ENCODE data around the gene HEMGN.

HEMGN gene

GRCh38 chr9:97921959-97922724, 15.8 kb downstream of the HEMGN start, which contains the start of gene TRMO:
Gene TRMO, minus strand, starts transcription at chr9:97922500. Its CDS starts 7 bp downstream, at chr9:97922493.
- H3K9me3 ChIP-seq (ENCODE audit: control insufficient read depth, low read length): no peaks in the 10 kb centered on the region
- peak within 1 kb of the TSS; percentile 83 for H3K4me3 ChIP-seq (ENCODE audit: low read length)
- H3K9ac ChIP-seq (ENCODE audit: low read length): peak within 1 kb of the TSS; percentile 92
- H3K4me1 ChIP-seq (ENCODE audit: control insufficient read depth, insufficient read depth, low read length): peaks cover 8% of the 10 kb centered on the region
- no peaks in the 10 kb centered on the region for H3K36me3 ChIP-seq (ENCODE audit: control insufficient read depth, insufficient read depth, low read length)
- H3K27me3 ChIP-seq (ENCODE audit: control insufficient read depth, insufficient read depth, low read length): no peaks in the 10 kb centered on the region

- Histone ChIP-seq H3K4me1 (ENCODE audit: control insufficient read depth, insufficient read depth, low read length) (peaks cover 8% of the 10 kb centered on the region), H3K27me3 (ENCODE audit: control insufficient read depth, insufficient read depth, low read length) (no peaks in the 10 kb centered on the region), H3K9me3 (ENCODE audit: control insufficient read depth, low read length) (no peaks in the 10 kb centered on the region), H3K36me3 (ENCODE audit: control insufficient read depth, insufficient read depth, low read length) (no peaks in the 10 kb centered on the region), H3K9ac (ENCODE audit: low read length) (no peak overlapping the region), H3K4me3 (ENCODE audit: low read length) (no peak overlapping the region)
Observed at GRCh38 chr9:97919217-97919813, 18.7 kb downstream of the HEMGN start.

- Histone ChIP-seq H3K4me1 (ENCODE audit: control insufficient read depth, insufficient read depth, low read length) (peaks cover 8% of the 10 kb centered on the region), H3K36me3 (ENCODE audit: control insufficient read depth, insufficient read depth, low read length) (no peaks in the 10 kb centered on the region), H3K27me3 (ENCODE audit: control insufficient read depth, insufficient read depth, low read length) (no peaks in the 10 kb centered on the region), H3K9ac (ENCODE audit: low read length) (no peak overlapping the region), H3K9me3 (ENCODE audit: control insufficient read depth, low read length) (no peaks in the 10 kb centered on the region), H3K4me3 (ENCODE audit: low read length) (no peak overlapping the region)
Observed at GRCh38 chr9:97918611-97919010, 19.4 kb downstream of the HEMGN start.

- H3K4me3 ChIP-seq (ENCODE audit: low read length): no peak overlapping the region
- no peaks in the 10 kb centered on the region for H3K4me1 ChIP-seq (ENCODE audit: control insufficient read depth, insufficient read depth, low read length)
Observed at GRCh38 chr9:97911970-97912369, 26.0 kb downstream of the HEMGN start.

GRCh38 chr9:97911528-97911927, 26.4 kb downstream of the HEMGN start:
- Histone ChIP-seq H3K36me3 (ENCODE audit: control insufficient read depth, insufficient read depth, low read length) (peaks cover 10% of the 10 kb centered on the region), H3K27me3 (ENCODE audit: control insufficient read depth, insufficient read depth, low read length) (no peaks in the 10 kb centered on the region), H3K4me3 (ENCODE audit: low read length) (no peak overlapping the region), H3K9me3 (ENCODE audit: control insufficient read depth, low read length) (no peaks in the 10 kb centered on the region), H3K9ac (ENCODE audit: low read length) (no peak overlapping the region), H3K4me1 (ENCODE audit: control insufficient read depth, insufficient read depth, low read length) (no peaks in the 10 kb centered on the region)

More at GRCh38 chr9:97911970-97912369, 26.0 kb downstream of the HEMGN start:
- Histone ChIP-seq H3K27me3 (ENCODE audit: control insufficient read depth, insufficient read depth, low read length) (no peaks in the 10 kb centered on the region), H3K9me3 (ENCODE audit: control insufficient read depth, low read length) (no peaks in the 10 kb centered on the region), H3K36me3 (ENCODE audit: control insufficient read depth, insufficient read depth, low read length) (peaks cover 10% of the 10 kb centered on the region), H3K9ac (ENCODE audit: low read length) (no peak overlapping the region)

GRCh38 chr9:97910357-97910756, 27.6 kb downstream of the HEMGN start:
- Histone ChIP-seq H3K4me3 (ENCODE audit: low read length) (no peak overlapping the region), H3K9ac (ENCODE audit: low read length) (no peak overlapping the region), H3K9me3 (ENCODE audit: control insufficient read depth, low read length) (no peaks in the 10 kb centered on the region), H3K4me1 (ENCODE audit: control insufficient read depth, insufficient read depth, low read length) (no peaks in the 10 kb centered on the region), H3K36me3 (ENCODE audit: control insufficient read depth, insufficient read depth, low read length) (peaks cover 10% of the 10 kb centered on the region), H3K27me3 (ENCODE audit: control insufficient read depth, insufficient read depth, low read length) (no peaks in the 10 kb centered on the region)

GRCh38 chr9:97908705-97909104, 29.3 kb downstream of the HEMGN start:
- H3K36me3 ChIP-seq (ENCODE audit: control insufficient read depth, insufficient read depth, low read length): peaks cover 10% of the 10 kb centered on the region
- no peak overlapping the region for H3K9ac ChIP-seq (ENCODE audit: low read length)
- H3K9me3 ChIP-seq (ENCODE audit: control insufficient read depth, low read length): no peaks in the 10 kb centered on the region
- no peak overlapping the region for H3K4me3 ChIP-seq (ENCODE audit: low read length)
- H3K27me3 ChIP-seq (ENCODE audit: control insufficient read depth, insufficient read depth, low read length): no peaks in the 10 kb centered on the region
- H3K4me1 ChIP-seq (ENCODE audit: control insufficient read depth, insufficient read depth, low read length): no peaks in the 10 kb centered on the region

GRCh38 chr9:97907632-97908031, 30.3 kb downstream of the HEMGN start:
- no peaks in the 10 kb centered on the region for H3K4me1 ChIP-seq (ENCODE audit: control insufficient read depth, insufficient read depth, low read length)
- H3K36me3 ChIP-seq (ENCODE audit: control insufficient read depth, insufficient read depth, low read length): peaks cover 10% of the 10 kb centered on the region

GRCh38 chr9:97907046-97907445, 30.9 kb downstream of the HEMGN start:
- Histone ChIP-seq H3K9me3 (ENCODE audit: control insufficient read depth, low read length) (no peaks in the 10 kb centered on the region), H3K4me1 (ENCODE audit: control insufficient read depth, insufficient read depth, low read length) (no peaks in the 10 kb centered on the region), H3K36me3 (ENCODE audit: control insufficient read depth, insufficient read depth, low read length) (peaks cover 10% of the 10 kb centered on the region), H3K4me3 (ENCODE audit: low read length) (no peak overlapping the region), H3K9ac (ENCODE audit: low read length) (no peak overlapping the region), H3K27me3 (ENCODE audit: control insufficient read depth, insufficient read depth, low read length) (no peaks in the 10 kb centered on the region)

More at GRCh38 chr9:97907632-97908031, 30.3 kb downstream of the HEMGN start:
- Histone ChIP-seq H3K9ac (ENCODE audit: low read length) (no peak overlapping the region), H3K4me3 (ENCODE audit: low read length) (no peak overlapping the region), H3K9me3 (ENCODE audit: control insufficient read depth, low read length) (no peaks in the 10 kb centered on the region), H3K27me3 (ENCODE audit: control insufficient read depth, insufficient read depth, low read length) (no peaks in the 10 kb centered on the region)

GRCh38 chr9:97906236-97906831, 31.6 kb downstream of the HEMGN start:
- Histone ChIP-seq H3K9ac (ENCODE audit: low read length) (no peak overlapping the region), H3K4me3 (ENCODE audit: low read length) (no peak overlapping the region), H3K27me3 (ENCODE audit: control insufficient read depth, insufficient read depth, low read length) (no peaks in the 10 kb centered on the region), H3K9me3 (ENCODE audit: control insufficient read depth, low read length) (no peaks in the 10 kb centered on the region), H3K4me1 (ENCODE audit: control insufficient read depth, insufficient read depth, low read length) (no peaks in the 10 kb centered on the region), H3K36me3 (ENCODE audit: control insufficient read depth, insufficient read depth, low read length) (peaks cover 10% of the 10 kb centered on the region)

- no peak overlapping the region for H3K9ac ChIP-seq (ENCODE audit: low read length)
- H3K9me3 ChIP-seq (ENCODE audit: control insufficient read depth, low read length): no peaks in the 10 kb centered on the region
- peaks cover under 1% of the 10 kb centered on the region for H3K36me3 ChIP-seq (ENCODE audit: control insufficient read depth, insufficient read depth, low read length)
- H3K4me3 ChIP-seq (ENCODE audit: low read length): no peak overlapping the region
- H3K27me3 ChIP-seq (ENCODE audit: control insufficient read depth, insufficient read depth, low read length): no peaks in the 10 kb centered on the region
- H3K4me1 ChIP-seq (ENCODE audit: control insufficient read depth, insufficient read depth, low read length): no peaks in the 10 kb centered on the region
Observed at GRCh38 chr9:97905228-97905627, 32.7 kb downstream of the HEMGN start.

- no peaks in the 10 kb centered on the region for H3K36me3 ChIP-seq (ENCODE audit: control insufficient read depth, insufficient read depth, low read length)
- no peak overlapping the region for H3K9ac ChIP-seq (ENCODE audit: low read length)
- H3K4me1 ChIP-seq (ENCODE audit: control insufficient read depth, insufficient read depth, low read length): no peaks in the 10 kb centered on the region
- no peaks in the 10 kb centered on the region for H3K27me3 ChIP-seq (ENCODE audit: control insufficient read depth, insufficient read depth, low read length)
- no peak overlapping the region for H3K4me3 ChIP-seq (ENCODE audit: low read length)
- H3K9me3 ChIP-seq (ENCODE audit: control insufficient read depth, low read length): no peaks in the 10 kb centered on the region
Observed at GRCh38 chr9:97904725-97905124, 33.2 kb downstream of the HEMGN start.
